Muscle layer of duodenum (tissue), 2 donors: ENCODE data around the gene TMUB1.

Experiments used
- H3K27ac ChIP-seq: one replicate; pipeline ENCODE4 v1.7.0; 2013; ENCODE audit warnings: mild to moderate bottlenecking, low read length
- H3K27me3 ChIP-seq: one replicate; pipeline ENCODE4 v1.7.0; 2013; ENCODE audit warnings: low read depth, mild to moderate bottlenecking, control low read depth, low read length
- H3K36me3 ChIP-seq, 2 donors: one replicate each; pipeline ENCODE4 v1.7.0; 2013; ENCODE audit warnings: low read length in 2 of 2, control low read depth in 1 of 2, mild to moderate bottlenecking in 1 of 2; ENCODE audit not compliant: insufficient read depth in 2 of 2, control insufficient read depth in 1 of 2
- H3K4me1 ChIP-seq, 2 donors: one replicate each; pipeline ENCODE4 v1.7.0; 2013; ENCODE audit warnings: low read length in 2 of 2, mild to moderate bottlenecking in 2 of 2, control low read depth in 1 of 2, moderate library complexity in 1 of 2; ENCODE audit not compliant: insufficient read depth in 2 of 2, control insufficient read depth in 1 of 2
- H3K4me3 ChIP-seq, 2 donors: one replicate each; pipeline ENCODE4 v1.7.0; 2013; ENCODE audit warnings: low read length in 2 of 2, low read depth in 1 of 2, mild to moderate bottlenecking in 1 of 2
- H3K9me3 ChIP-seq, 2 donors: one replicate each; pipeline ENCODE4 v1.7.0; 2013; ENCODE audit warnings: low read length in 2 of 2, control low read depth in 1 of 2, mild to moderate bottlenecking in 1 of 2; ENCODE audit not compliant: control insufficient read depth in 1 of 2
- donor health status: healthy.

TMUB1 gene

GRCh38 chr7:151071032-151071866, 12.0 kb downstream of the TMUB1 start:
- H3K36me3 ChIP-seq, result peaks cover 49 to 89% of the 10 kb centered on the region in 2 donors
- no peaks in the 10 kb centered on the region for H3K9me3 ChIP-seq
- no peak overlapping the region for H3K27ac ChIP-seq
- no peaks in the 10 kb centered on the region for H3K27me3 ChIP-seq
- no peak overlapping the region for H3K4me3 ChIP-seq
- no peaks in the 10 kb centered on the region for H3K4me1 ChIP-seq

- no peak overlapping the region for H3K27ac ChIP-seq
- H3K9me3 ChIP-seq, result no peaks in the 10 kb centered on the region
- H3K27me3 ChIP-seq, result no peaks in the 10 kb centered on the region
- peaks cover 46 to 89% of the 10 kb centered on the region in 2 donors for H3K36me3 ChIP-seq
- H3K4me3 ChIP-seq, result no peak overlapping the region
- H3K4me1 ChIP-seq, result no peaks in the 10 kb centered on the region
Measured at GRCh38 chr7:151070574-151070960, 12.7 kb downstream of the TMUB1 start.

- H3K36me3 ChIP-seq, result peaks cover 49 to 89% of the 10 kb centered on the region in 2 donors
- no peak overlapping the region for H3K4me3 ChIP-seq
- H3K9me3 ChIP-seq, result no peaks in the 10 kb centered on the region
- H3K27me3 ChIP-seq, result no peaks in the 10 kb centered on the region
- H3K27ac ChIP-seq, result no peak overlapping the region
- H3K4me1 ChIP-seq, result no peaks in the 10 kb centered on the region
Measured at GRCh38 chr7:151069841-151070573, 13.3 kb downstream of the TMUB1 start.

GRCh38 chr7:151068069-151068773, 15.1 kb downstream of the TMUB1 start:
- H3K27ac ChIP-seq, result no peak overlapping the region
- H3K4me3 ChIP-seq, result no peak overlapping the region
- no peaks in the 10 kb centered on the region for H3K27me3 ChIP-seq
- H3K36me3 ChIP-seq, result peaks cover 45 to 80% of the 10 kb centered on the region in 2 donors
- no peaks in the 10 kb centered on the region for H3K4me1 ChIP-seq
- H3K9me3 ChIP-seq, result no peaks in the 10 kb centered on the region

- H3K36me3 ChIP-seq, result peaks cover 45 to 70% of the 10 kb centered on the region in 2 donors
- no peaks in the 10 kb centered on the region for H3K9me3 ChIP-seq
- no peaks in the 10 kb centered on the region for H3K27me3 ChIP-seq
- peaks cover 7 to 15% of the 10 kb centered on the region in 2 donors for H3K4me1 ChIP-seq
- H3K4me3 ChIP-seq, result no peak overlapping the region
- no peak overlapping the region for H3K27ac ChIP-seq
Measured at GRCh38 chr7:151066273-151066974, 16.9 kb downstream of the TMUB1 start.

GRCh38 chr7:151065516-151065915, 17.8 kb downstream of the TMUB1 start:
- peaks cover 39 to 61% of the 10 kb centered on the region in 2 donors for H3K36me3 ChIP-seq
- no peak overlapping the region for H3K27ac ChIP-seq
- no peaks in the 10 kb centered on the region for H3K27me3 ChIP-seq
- H3K9me3 ChIP-seq, result no peaks in the 10 kb centered on the region
- H3K4me1 ChIP-seq, result peaks cover 12 to 24% of the 10 kb centered on the region in 2 donors
- H3K4me3 ChIP-seq, result no peak overlapping the region

- no peaks in the 10 kb centered on the region for H3K9me3 ChIP-seq
- no peak overlapping the region for H3K4me3 ChIP-seq
- H3K27me3 ChIP-seq, result no peaks in the 10 kb centered on the region
- H3K36me3 ChIP-seq, result peaks cover 34 to 56% of the 10 kb centered on the region in 2 donors
- H3K4me1 ChIP-seq, result peaks cover 12 to 29% of the 10 kb centered on the region in 2 donors
- H3K27ac ChIP-seq, result no peak overlapping the region
Measured at GRCh38 chr7:151064993-151065392, 18.3 kb downstream of the TMUB1 start.

- no peaks in the 10 kb centered on the region for H3K9me3 ChIP-seq
- peaks cover 12 to 29% of the 10 kb centered on the region in 2 donors for H3K4me1 ChIP-seq
- no peak overlapping the region for H3K27ac ChIP-seq
- no peak overlapping the region for H3K4me3 ChIP-seq
- peaks cover 31 to 50% of the 10 kb centered on the region in 2 donors for H3K36me3 ChIP-seq
- no peaks in the 10 kb centered on the region for H3K27me3 ChIP-seq
Measured at GRCh38 chr7:151064454-151064853, 18.8 kb downstream of the TMUB1 start.

GRCh38 chr7:151063212-151063561, 20.1 kb downstream of the TMUB1 start:
- H3K27me3 ChIP-seq, result no peaks in the 10 kb centered on the region
- peaks cover 26 to 39% of the 10 kb centered on the region in 2 donors for H3K36me3 ChIP-seq
- H3K4me1 ChIP-seq, result peaks cover 20 to 39% of the 10 kb centered on the region in 2 donors
- H3K4me3 ChIP-seq, result no peak overlapping the region
- H3K27ac ChIP-seq, result no peak overlapping the region
- no peaks in the 10 kb centered on the region for H3K9me3 ChIP-seq

GRCh38 chr7:151062399-151063211, 20.7 kb downstream of the TMUB1 start:
- Histone ChIP-seq H3K4me1 (peaks cover 20 to 40% of the 10 kb centered on the region in 2 donors), H3K9me3 (no peaks in the 10 kb centered on the region), H3K27me3 (no peaks in the 10 kb centered on the region), H3K4me3 (peak overlapping the region; percentile 44 to 45), H3K27ac (peak overlapping the region; percentile 45), H3K36me3 (peaks cover 20 to 33% of the 10 kb centered on the region in 2 donors)
